Fibroblast of peridontal ligament (primary cell): ENCODE results near the gene C2CD4A.
A peak's percentile ranks its signal among the peaks of the same experiment; 100 is the strongest.
"Not testable (repeated sequence)": the region's sequence is repeated elsewhere in the genome, so short reads cannot be mapped to it uniquely, and the experiment has no call there.

ENCODE experiments used
- DNase-seq: peaks from one replicate; pipeline ENCODE4 v3.0.0-alpha.2; 2010; ENCODE audit errors: extremely low read depth

Gene C2CD4A

GRCh38 chr15:62066663-62067447, at the start of gene C2CD4A:
Gene C2CD4A (plus strand): TSS chr15:62066977. CDS start chr15:62067614, 637 bp downstream.
- DNase-seq, result peak; percentile 26

- DNase-seq, result peak; percentile 25
Measured at GRCh38 chr15:62020576-62021160, 46.1 kb upstream of the C2CD4A start.

- DNase-seq, result no peak
Measured at GRCh38 chr15:62021991-62022600, 44.7 kb upstream of the C2CD4A start.

- no peak for DNase-seq
Measured at GRCh38 chr15:62026487-62027262, 40.1 kb upstream of the C2CD4A start.

GRCh38 chr15:62027263-62027565, 39.6 kb upstream of the C2CD4A start:
- no peak for DNase-seq

GRCh38 chr15:62027916-62028315, 38.9 kb upstream of the C2CD4A start:
- no peak for DNase-seq

GRCh38 chr15:62035256-62035924, 31.4 kb upstream of the C2CD4A start:
- DNase-seq, result peak; percentile 45

- no peak for DNase-seq
Measured at GRCh38 chr15:62046078-62046743, 20.6 kb upstream of the C2CD4A start.

GRCh38 chr15:62047282-62047827, 19.4 kb upstream of the C2CD4A start:
- no peak for DNase-seq

- not testable (repeated sequence) for DNase-seq
Measured at GRCh38 chr15:62048254-62048653, 18.5 kb upstream of the C2CD4A start.

GRCh38 chr15:62050115-62050514, 16.7 kb upstream of the C2CD4A start:
- no peak for DNase-seq

GRCh38 chr15:62051166-62051565, 15.6 kb upstream of the C2CD4A start:
- no peak for DNase-seq

- no peak for DNase-seq
Measured at GRCh38 chr15:62052713-62053112, 14.1 kb upstream of the C2CD4A start.

GRCh38 chr15:62053439-62054085, 13.2 kb upstream of the C2CD4A start:
- DNase-seq, result no peak

GRCh38 chr15:62054979-62055378, 11.8 kb upstream of the C2CD4A start:
- no peak for DNase-seq

- no peak for DNase-seq
Measured at GRCh38 chr15:62057341-62057980, 9.3 kb upstream of the C2CD4A start.

GRCh38 chr15:62058327-62059028, 8.3 kb upstream of the C2CD4A start:
- no peak for DNase-seq

GRCh38 chr15:62059108-62059815, 7.5 kb upstream of the C2CD4A start:
- peak; percentile 24 for DNase-seq

- DNase-seq, result peak; percentile 59
Measured at GRCh38 chr15:62059816-62060112, 7.0 kb upstream of the C2CD4A start.
